K562 (cell line): Measurements from ENCODE around the gene LONP1. TPM values are rescaled to one million over a fixed set of nuclear protein-coding genes. Genes with fewer than 3 reads are reported as not detected.

ENCODE experiments used
- BACH1 ChIP-seq: fragments of 200-800 bp; sonication (Bioruptor generic); IDR thresholded peaks from 2 replicates; pipeline ENCODE4 v1.6.1; 2016; ENCODE audit warnings: missing genetic modification characterization, missing compliant biosample characterization
- BCL6 ChIP-seq: fragments of 250-450 bp; sonication (Bioruptor Pico); IDR thresholded peaks from 2 replicates; pipeline ENCODE4 v1.4.0; 2020
- NEUROD1 ChIP-seq: fragments of 150-350 bp; IDR thresholded peaks from 2 replicates; pipeline ENCODE4 v1.6.1; 2014; ENCODE audit warnings: borderline replicate concordance, low read length, low read depth; ENCODE audit not compliant: partially characterized antibody
- SLC30A9 ChIP-seq: fragments of 250-450 bp; sonication (Bioruptor Pico); IDR thresholded peaks from 2 replicates; pipeline ENCODE4 v1.8.0; 2022; ENCODE audit warnings: mild to moderate bottlenecking, moderate library complexity
- STAT5B ChIP-seq: fragments of 250-450 bp; sonication (Bioruptor Pico); IDR thresholded peaks from 2 replicates; pipeline ENCODE4 v1.8.0; 2021; ENCODE audit warnings: mild to moderate bottlenecking, inconsistent platforms
- ZNF354B ChIP-seq: fragments of 250-450 bp; sonication (Bioruptor Pico); IDR thresholded peaks from 2 replicates; pipeline ENCODE4 v1.4.0; 2020
- polyA plus RNA-seq, 8 experiments: library from polyadenylated mRNA; depleted of rRNA in 4 of 8; stranded (reverse) in 5 of 8; unstranded in 3 of 8; fragments of >200 nt; fragmentation: Nextera tagmentation in 2 of 8; fragmentation: Illumina TruSeq in 1 of 8; extraction: Ambion mirVana in 2 of 8; extraction: Trizol in 1 of 8; gene quantifications; 2 replicates each; pipeline versions ENCODE4 v1.2.1 to v1.2.3, GENCODE V29; 2011 to 2014; ENCODE audit warnings: inconsistent platforms in 1 of 8, missing spikeins in 1 of 8
- total RNA-seq, 7 experiments: library from RNA; depleted of rRNA in 6 of 7; stranded (reverse); fragments of >200 nt in 6 of 7; fragmentation: Illumina TruSeq in 2 of 7; extraction: Trizol in 2 of 7; gene quantifications; 2 replicates each; pipeline versions ENCODE4 v1.2.1 to v1.2.3, GENCODE V29; 2011 to 2021; ENCODE audit warnings: low replicate concordance in 1 of 7
- TF ChIP-seq, protein P1 (sequence below), 2 experiments: IDR thresholded peaks; 2 replicates each; pipeline ENCODE4 v1.6.1; 2011; ENCODE audit warnings: borderline replicate concordance in 1 of 2, control low read depth in 1 of 2, low read depth in 1 of 2, low read length in 1 of 2, mild to moderate bottlenecking in 1 of 2, mixed read lengths in 1 of 2, moderate library complexity in 1 of 2; ENCODE audit not compliant: insufficient read depth in 1 of 2, insufficient read length in 1 of 2, poor library complexity in 1 of 2, severe bottlenecking in 1 of 2; ENCODE audit errors: extremely low read depth in 1 of 2
- TF ChIP-seq, protein P2 (sequence below): fragments of 250-450 bp; sonication (Bioruptor Pico); IDR thresholded peaks from 2 replicates; pipeline ENCODE4 v1.8.0; 2022; ENCODE audit warnings: inconsistent platforms
- TF ChIP-seq, protein P3 (sequence below), 3 experiments: fragments of 200-800 bp in 1 of 3; sonication (Bioruptor generic) in 1 of 3; sonication (generic) in 1 of 3; formaldehyde crosslinking in 1 of 3; IDR thresholded peaks; 2 replicates each; pipeline versions ENCODE4 v1.6.1 to v1.8.0; 2016 to 2022; ENCODE audit warnings: mild to moderate bottlenecking in 2 of 3, missing compliant biosample characterization in 2 of 3, missing genetic modification characterization in 2 of 3, missing genetic modification reagents in 1 of 3
- TF ChIP-seq, protein P4 (sequence below): fragments of 450-650 bp; IDR thresholded peaks from 2 replicates; pipeline ENCODE4 v1.6.1; 2016; ENCODE audit warnings: mild to moderate bottlenecking, moderate library complexity

Gene LONP1
- total and polyA plus RNA-seq, 9 of the 15 experiments (the other 6 are each of a cell fraction or from before 2014, with no cell fraction given), result 1.1 to 238 (median 84.5) TPM

DNA sequence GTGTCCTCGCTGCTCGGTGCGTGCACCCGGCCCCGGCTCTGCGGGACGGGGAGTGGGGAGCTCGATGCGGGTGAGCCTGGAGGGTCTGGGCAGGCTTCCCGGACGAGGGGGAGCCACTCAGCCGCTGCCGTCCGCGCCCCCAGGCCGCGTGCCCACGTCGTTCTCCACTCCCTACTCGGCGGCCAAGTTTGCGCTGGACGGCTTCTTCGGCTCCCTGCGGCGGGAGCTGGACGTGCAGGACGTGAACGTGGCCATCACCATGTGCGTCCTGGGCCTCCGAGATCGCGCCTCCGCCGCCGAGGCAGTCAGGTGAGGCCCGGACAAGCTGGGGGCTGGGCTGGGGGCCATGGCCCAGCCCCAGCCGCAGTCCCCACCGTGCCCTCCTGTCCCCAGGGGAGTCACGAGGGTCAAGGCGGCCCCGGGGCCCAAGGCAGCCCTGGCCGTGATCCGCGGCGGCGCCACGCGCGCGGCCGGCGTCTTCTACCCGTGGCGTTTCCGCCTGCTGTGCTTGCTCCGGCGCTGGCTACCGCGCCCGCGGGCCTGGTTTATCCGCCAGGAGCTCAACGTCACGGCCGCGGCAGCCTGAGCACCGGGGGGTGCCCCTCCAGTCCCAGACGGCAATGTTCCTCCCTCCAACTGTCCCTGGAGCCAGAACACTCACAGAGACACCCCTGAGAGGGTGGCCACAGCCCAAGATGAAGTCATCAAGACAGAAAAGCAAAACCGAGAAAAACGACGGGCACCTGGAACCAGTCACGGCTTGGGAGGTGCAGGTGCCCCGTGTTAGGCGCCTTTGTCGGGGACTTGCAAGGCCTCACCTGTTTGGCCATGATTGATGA is 32.4 kb downstream of the LONP1 start (continued):
- no peak for TF ChIP-seq BACH1 (tag)
- TF ChIP-seq, protein P1, sequence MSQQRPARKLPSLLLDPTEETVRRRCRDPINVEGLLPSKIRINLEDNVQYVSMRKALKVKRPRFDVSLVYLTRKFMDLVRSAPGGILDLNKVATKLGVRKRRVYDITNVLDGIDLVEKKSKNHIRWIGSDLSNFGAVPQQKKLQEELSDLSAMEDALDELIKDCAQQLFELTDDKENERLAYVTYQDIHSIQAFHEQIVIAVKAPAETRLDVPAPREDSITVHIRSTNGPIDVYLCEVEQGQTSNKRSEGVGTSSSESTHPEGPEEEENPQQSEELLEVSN (IDR thresholded peaks at IDR 0.05; ENCODE audit: borderline replicate concordance in 1 of 2, extremely low read depth in 1 of 2, insufficient read depth in 1 of 2, insufficient read length in 1 of 2, low read depth in 1 of 2, low read length in 1 of 2, poor library complexity in 1 of 2, severe bottlenecking in 1 of 2), result peak in 1 of 2 experiments; percentile 13
- TF ChIP-seq NEUROD1, result no peak
- TF ChIP-seq, protein P2, sequence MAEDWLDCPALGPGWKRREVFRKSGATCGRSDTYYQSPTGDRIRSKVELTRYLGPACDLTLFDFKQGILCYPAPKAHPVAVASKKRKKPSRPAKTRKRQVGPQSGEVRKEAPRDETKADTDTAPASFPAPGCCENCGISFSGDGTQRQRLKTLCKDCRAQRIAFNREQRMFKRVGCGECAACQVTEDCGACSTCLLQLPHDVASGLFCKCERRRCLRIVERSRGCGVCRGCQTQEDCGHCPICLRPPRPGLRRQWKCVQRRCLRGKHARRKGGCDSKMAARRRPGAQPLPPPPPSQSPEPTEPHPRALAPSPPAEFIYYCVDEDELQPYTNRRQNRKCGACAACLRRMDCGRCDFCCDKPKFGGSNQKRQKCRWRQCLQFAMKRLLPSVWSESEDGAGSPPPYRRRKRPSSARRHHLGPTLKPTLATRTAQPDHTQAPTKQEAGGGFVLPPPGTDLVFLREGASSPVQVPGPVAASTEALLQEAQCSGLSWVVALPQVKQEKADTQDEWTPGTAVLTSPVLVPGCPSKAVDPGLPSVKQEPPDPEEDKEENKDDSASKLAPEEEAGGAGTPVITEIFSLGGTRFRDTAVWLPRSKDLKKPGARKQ (CRISPR knock-in tag), result no peak
- no peak for TF ChIP-seq ZNF354B (CRISPR knock-in tag)
- no peak for TF ChIP-seq BCL6
- TF ChIP-seq, protein P3, sequence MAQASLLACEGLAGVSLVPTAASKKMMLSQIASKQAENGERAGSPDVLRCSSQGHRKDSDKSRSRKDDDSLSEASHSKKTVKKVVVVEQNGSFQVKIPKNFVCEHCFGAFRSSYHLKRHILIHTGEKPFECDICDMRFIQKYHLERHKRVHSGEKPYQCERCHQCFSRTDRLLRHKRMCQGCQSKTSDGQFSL (CRISPR knock-in tag; IDR thresholded peaks at IDR 0.05), result no peak
- TF ChIP-seq, protein P3 (tag; IDR thresholded peaks at IDR 0.05), result no peak
- no peak for TF ChIP-seq STAT5B (CRISPR knock-in tag)
- no peak for TF ChIP-seq SLC30A9 (CRISPR knock-in tag)
- TF ChIP-seq, protein P4, sequence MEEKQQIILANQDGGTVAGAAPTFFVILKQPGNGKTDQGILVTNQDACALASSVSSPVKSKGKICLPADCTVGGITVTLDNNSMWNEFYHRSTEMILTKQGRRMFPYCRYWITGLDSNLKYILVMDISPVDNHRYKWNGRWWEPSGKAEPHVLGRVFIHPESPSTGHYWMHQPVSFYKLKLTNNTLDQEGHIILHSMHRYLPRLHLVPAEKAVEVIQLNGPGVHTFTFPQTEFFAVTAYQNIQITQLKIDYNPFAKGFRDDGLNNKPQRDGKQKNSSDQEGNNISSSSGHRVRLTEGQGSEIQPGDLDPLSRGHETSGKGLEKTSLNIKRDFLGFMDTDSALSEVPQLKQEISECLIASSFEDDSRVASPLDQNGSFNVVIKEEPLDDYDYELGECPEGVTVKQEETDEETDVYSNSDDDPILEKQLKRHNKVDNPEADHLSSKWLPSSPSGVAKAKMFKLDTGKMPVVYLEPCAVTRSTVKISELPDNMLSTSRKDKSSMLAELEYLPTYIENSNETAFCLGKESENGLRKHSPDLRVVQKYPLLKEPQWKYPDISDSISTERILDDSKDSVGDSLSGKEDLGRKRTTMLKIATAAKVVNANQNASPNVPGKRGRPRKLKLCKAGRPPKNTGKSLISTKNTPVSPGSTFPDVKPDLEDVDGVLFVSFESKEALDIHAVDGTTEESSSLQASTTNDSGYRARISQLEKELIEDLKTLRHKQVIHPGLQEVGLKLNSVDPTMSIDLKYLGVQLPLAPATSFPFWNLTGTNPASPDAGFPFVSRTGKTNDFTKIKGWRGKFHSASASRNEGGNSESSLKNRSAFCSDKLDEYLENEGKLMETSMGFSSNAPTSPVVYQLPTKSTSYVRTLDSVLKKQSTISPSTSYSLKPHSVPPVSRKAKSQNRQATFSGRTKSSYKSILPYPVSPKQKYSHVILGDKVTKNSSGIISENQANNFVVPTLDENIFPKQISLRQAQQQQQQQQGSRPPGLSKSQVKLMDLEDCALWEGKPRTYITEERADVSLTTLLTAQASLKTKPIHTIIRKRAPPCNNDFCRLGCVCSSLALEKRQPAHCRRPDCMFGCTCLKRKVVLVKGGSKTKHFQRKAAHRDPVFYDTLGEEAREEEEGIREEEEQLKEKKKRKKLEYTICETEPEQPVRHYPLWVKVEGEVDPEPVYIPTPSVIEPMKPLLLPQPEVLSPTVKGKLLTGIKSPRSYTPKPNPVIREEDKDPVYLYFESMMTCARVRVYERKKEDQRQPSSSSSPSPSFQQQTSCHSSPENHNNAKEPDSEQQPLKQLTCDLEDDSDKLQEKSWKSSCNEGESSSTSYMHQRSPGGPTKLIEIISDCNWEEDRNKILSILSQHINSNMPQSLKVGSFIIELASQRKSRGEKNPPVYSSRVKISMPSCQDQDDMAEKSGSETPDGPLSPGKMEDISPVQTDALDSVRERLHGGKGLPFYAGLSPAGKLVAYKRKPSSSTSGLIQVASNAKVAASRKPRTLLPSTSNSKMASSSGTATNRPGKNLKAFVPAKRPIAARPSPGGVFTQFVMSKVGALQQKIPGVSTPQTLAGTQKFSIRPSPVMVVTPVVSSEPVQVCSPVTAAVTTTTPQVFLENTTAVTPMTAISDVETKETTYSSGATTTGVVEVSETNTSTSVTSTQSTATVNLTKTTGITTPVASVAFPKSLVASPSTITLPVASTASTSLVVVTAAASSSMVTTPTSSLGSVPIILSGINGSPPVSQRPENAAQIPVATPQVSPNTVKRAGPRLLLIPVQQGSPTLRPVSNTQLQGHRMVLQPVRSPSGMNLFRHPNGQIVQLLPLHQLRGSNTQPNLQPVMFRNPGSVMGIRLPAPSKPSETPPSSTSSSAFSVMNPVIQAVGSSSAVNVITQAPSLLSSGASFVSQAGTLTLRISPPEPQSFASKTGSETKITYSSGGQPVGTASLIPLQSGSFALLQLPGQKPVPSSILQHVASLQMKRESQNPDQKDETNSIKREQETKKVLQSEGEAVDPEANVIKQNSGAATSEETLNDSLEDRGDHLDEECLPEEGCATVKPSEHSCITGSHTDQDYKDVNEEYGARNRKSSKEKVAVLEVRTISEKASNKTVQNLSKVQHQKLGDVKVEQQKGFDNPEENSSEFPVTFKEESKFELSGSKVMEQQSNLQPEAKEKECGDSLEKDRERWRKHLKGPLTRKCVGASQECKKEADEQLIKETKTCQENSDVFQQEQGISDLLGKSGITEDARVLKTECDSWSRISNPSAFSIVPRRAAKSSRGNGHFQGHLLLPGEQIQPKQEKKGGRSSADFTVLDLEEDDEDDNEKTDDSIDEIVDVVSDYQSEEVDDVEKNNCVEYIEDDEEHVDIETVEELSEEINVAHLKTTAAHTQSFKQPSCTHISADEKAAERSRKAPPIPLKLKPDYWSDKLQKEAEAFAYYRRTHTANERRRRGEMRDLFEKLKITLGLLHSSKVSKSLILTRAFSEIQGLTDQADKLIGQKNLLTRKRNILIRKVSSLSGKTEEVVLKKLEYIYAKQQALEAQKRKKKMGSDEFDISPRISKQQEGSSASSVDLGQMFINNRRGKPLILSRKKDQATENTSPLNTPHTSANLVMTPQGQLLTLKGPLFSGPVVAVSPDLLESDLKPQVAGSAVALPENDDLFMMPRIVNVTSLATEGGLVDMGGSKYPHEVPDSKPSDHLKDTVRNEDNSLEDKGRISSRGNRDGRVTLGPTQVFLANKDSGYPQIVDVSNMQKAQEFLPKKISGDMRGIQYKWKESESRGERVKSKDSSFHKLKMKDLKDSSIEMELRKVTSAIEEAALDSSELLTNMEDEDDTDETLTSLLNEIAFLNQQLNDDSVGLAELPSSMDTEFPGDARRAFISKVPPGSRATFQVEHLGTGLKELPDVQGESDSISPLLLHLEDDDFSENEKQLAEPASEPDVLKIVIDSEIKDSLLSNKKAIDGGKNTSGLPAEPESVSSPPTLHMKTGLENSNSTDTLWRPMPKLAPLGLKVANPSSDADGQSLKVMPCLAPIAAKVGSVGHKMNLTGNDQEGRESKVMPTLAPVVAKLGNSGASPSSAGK, result peak; percentile 67; the same call in 1 of the 2 replicates
